MM.1S (cell line): ENCODE results near the gene GRIK3.

ENCODE experiments used
- DNase-seq: peaks from one replicate; pipeline ENCODE4 v3.0.0-alpha.2; 2015
- H2AFZ ChIP-seq: fragments of 300-600 bp; sonication (generic); 2 replicates; pipeline ENCODE4 v1.6.0; 2016; ENCODE audit warnings: antibody characterized with exemption, low read length
- H3F3A ChIP-seq: fragments of 300-600 bp; sonication (generic); 2 replicates; pipeline ENCODE4 v1.6.1; 2016; ENCODE audit warnings: mild to moderate bottlenecking, antibody characterized with exemption, low read length, moderate library complexity, mixed read lengths; ENCODE audit not compliant: insufficient read depth
- H3K27ac ChIP-seq: fragments of 300-600 bp; sonication (generic); 2 replicates; pipeline ENCODE4 v1.5.1; 2016; ENCODE audit warnings: mild to moderate bottlenecking, low read length
- H3K27me3 ChIP-seq: fragments of 300-600 bp; sonication (generic); replicated peaks from 2 replicates; pipeline ENCODE4 v1.6.0; 2016; ENCODE audit warnings: low read length; ENCODE audit not compliant: insufficient read depth
- H3K36me3 ChIP-seq: fragments of 300-600 bp; sonication (generic); replicated peaks from 2 replicates; pipeline ENCODE4 v1.6.1; 2016; ENCODE audit warnings: mild to moderate bottlenecking, low read length, mixed read lengths; ENCODE audit not compliant: insufficient read depth
- H3K4me1 ChIP-seq: fragments of 300-600 bp; sonication (generic); 2 replicates; pipeline ENCODE4 v1.6.1; 2016; ENCODE audit warnings: low read length, mixed read lengths
- H3K4me2 ChIP-seq: fragments of 300-600 bp; sonication (generic); 2 replicates; pipeline ENCODE4 v1.6.0; 2016; ENCODE audit warnings: low read depth, low read length
- H3K4me3 ChIP-seq: fragments of 300-600 bp; sonication (generic); 2 replicates; pipeline ENCODE4 v1.5.1; 2016; ENCODE audit warnings: low read length, mixed read lengths
- H3K79me2 ChIP-seq: fragments of 300-600 bp; sonication (generic); 2 replicates; pipeline ENCODE4 v1.6.1; 2016; ENCODE audit warnings: mixed run types, low read length, mixed read lengths
- H3K9ac ChIP-seq: fragments of 300-600 bp; sonication (generic); 2 replicates; pipeline ENCODE4 v1.6.1; 2016; ENCODE audit warnings: low read length, mixed read lengths
- H3K9me2 ChIP-seq: fragments of 300-600 bp; sonication (generic); replicated peaks from 2 replicates; pipeline ENCODE4 v1.6.1; 2016; ENCODE audit warnings: mild to moderate bottlenecking, low read length, mixed read lengths; ENCODE audit not compliant: insufficient read depth
- H3K9me3 ChIP-seq: fragments of 300-600 bp; sonication (generic); replicated peaks from 2 replicates; pipeline ENCODE4 v1.6.1; 2016; ENCODE audit warnings: mild to moderate bottlenecking, low read length, mixed read lengths; ENCODE audit not compliant: insufficient read depth
- H4K20me1 ChIP-seq: fragments of 300-600 bp; sonication (generic); 2 replicates; pipeline ENCODE4 v1.6.1; 2016; ENCODE audit warnings: mild to moderate bottlenecking, low read length, moderate library complexity, mixed read lengths; ENCODE audit not compliant: insufficient read depth
- CTCF ChIP-seq: fragments of 300-600 bp; sonication (generic); IDR thresholded peaks from 2 replicates; pipeline ENCODE4 v1.5.1; 2016; ENCODE audit warnings: antibody characterized with exemption, low read length, mixed read lengths
- EZH2 ChIP-seq: fragments of 300-600 bp; sonication (generic); optimal IDR thresholded peaks from 2 replicates; pipeline ENCODE3; 2017; ENCODE audit warnings: low read depth, mild to moderate bottlenecking, antibody characterized with exemption, low read length, mixed read lengths
- EZH2phosphoT487 ChIP-seq: fragments of 300-600 bp; sonication (generic); IDR thresholded peaks from 2 replicates; pipeline ENCODE4 v1.6.1; 2018; ENCODE audit warnings: antibody characterized with exemption, low read length

The GRIK3 gene

GRCh38 chr1:36963006-36963405 lies 71.3 kb downstream of the GRIK3 start:
- no peak for TF ChIP-seq CTCF
- TF ChIP-seq EZH2phosphoT487: no peak
- TF ChIP-seq EZH2: no peak
- H3K9ac ChIP-seq: no peak overlapping the region
- H3K36me3 ChIP-seq: no peaks in the 10 kb centered on the region
- H2AFZ ChIP-seq: no peak overlapping the region
- H3K4me3 ChIP-seq: no peak overlapping the region
- no peaks in the 10 kb centered on the region for H3K79me2 ChIP-seq
- no peaks in the 10 kb centered on the region for H3K9me2 ChIP-seq
- H3K9me3 ChIP-seq: no peaks in the 10 kb centered on the region
- no peak for DNase-seq
- no peak overlapping the region for H3K4me2 ChIP-seq
- no peaks in the 10 kb centered on the region for H3F3A ChIP-seq
- no peak overlapping the region for H3K27ac ChIP-seq
- H3K4me1 ChIP-seq: no peaks in the 10 kb centered on the region
- H4K20me1 ChIP-seq: no peaks in the 10 kb centered on the region
- peaks cover 39% of the 10 kb centered on the region for H3K27me3 ChIP-seq

- Histone ChIP-seq H3K9me2 (no peaks in the 10 kb centered on the region), H3K27me3 (peaks cover 48% of the 10 kb centered on the region)
- TF ChIP-seq EZH2phosphoT487 (no peak), CTCF (no peak), EZH2 (no peak)
Observed at GRCh38 chr1:36961062-36961615, 73.2 kb downstream of the GRIK3 start.

GRCh38 chr1:36956570-36956969 lies 77.7 kb downstream of the GRIK3 start:
- TF ChIP-seq CTCF (no peak), EZH2phosphoT487 (no peak), EZH2 (no peak)
- H3K9me2 ChIP-seq: no peaks in the 10 kb centered on the region
- H2AFZ ChIP-seq: no peak overlapping the region
- no peak overlapping the region for H3K27ac ChIP-seq
- H3K27me3 ChIP-seq: peaks cover 44% of the 10 kb centered on the region
- H3K4me2 ChIP-seq: no peak overlapping the region
- no peak for DNase-seq
- no peaks in the 10 kb centered on the region for H3F3A ChIP-seq
- H4K20me1 ChIP-seq: no peaks in the 10 kb centered on the region
- no peak overlapping the region for H3K4me3 ChIP-seq
- no peak overlapping the region for H3K9ac ChIP-seq
- H3K36me3 ChIP-seq: no peaks in the 10 kb centered on the region
- H3K4me1 ChIP-seq: no peaks in the 10 kb centered on the region
- no peaks in the 10 kb centered on the region for H3K79me2 ChIP-seq
- H3K9me3 ChIP-seq: no peaks in the 10 kb centered on the region

More at GRCh38 chr1:36961062-36961615, 73.2 kb downstream of the GRIK3 start:
- Histone ChIP-seq H3K9ac (no peak overlapping the region), H3K4me1 (no peaks in the 10 kb centered on the region), H3K27ac (no peak overlapping the region), H3K79me2 (no peaks in the 10 kb centered on the region), H4K20me1 (no peaks in the 10 kb centered on the region), H3F3A (no peaks in the 10 kb centered on the region), H3K4me3 (no peak overlapping the region), H2AFZ (no peak overlapping the region), H3K36me3 (no peaks in the 10 kb centered on the region), H3K4me2 (no peak overlapping the region), H3K9me3 (no peaks in the 10 kb centered on the region)
- DNase-seq: no peak
